GM23248 (cell line): ENCODE data around the gene PON3. TPM values are rescaled to one million over a fixed set of nuclear protein-coding genes. Genes with fewer than 3 reads are reported as not detected.

Experiments
- DNase-seq: peaks from one replicate; pipeline ENCODE4 v3.0.0-alpha.2; 2015
- H2AFZ ChIP-seq: fragments of 200-600 bp; sonication (generic); 2 replicates; pipeline ENCODE4 v1.6.1; 2016; ENCODE audit warnings: antibody characterized with exemption
- H3F3A ChIP-seq: fragments of 200-600 bp; sonication (generic); 2 replicates; pipeline ENCODE4 v1.6.1; 2016; ENCODE audit warnings: mild to moderate bottlenecking, antibody characterized with exemption, mixed run types; ENCODE audit not compliant: insufficient read depth
- H3K27ac ChIP-seq: fragments of 200-600 bp; sonication (generic); 2 replicates; pipeline ENCODE4 v1.5.1; 2016; ENCODE audit warnings: mild to moderate bottlenecking
- H3K27me3 ChIP-seq: fragments of 200-600 bp; sonication (generic); replicated peaks from 2 replicates; pipeline ENCODE4 v1.6.1; 2016; ENCODE audit warnings: mild to moderate bottlenecking; ENCODE audit not compliant: insufficient read depth
- H3K36me3 ChIP-seq: fragments of 200-600 bp; sonication (generic); 2 replicates; pipeline ENCODE4 v1.6.1; 2016; ENCODE audit warnings: low read depth, mild to moderate bottlenecking
- H3K4me1 ChIP-seq: fragments of 200-600 bp; sonication (generic); 2 replicates; pipeline ENCODE4 v1.6.1; 2016; ENCODE audit warnings: mild to moderate bottlenecking; ENCODE audit not compliant: insufficient read depth
- H3K4me2 ChIP-seq: fragments of 200-600 bp; sonication (generic); one replicate; pipeline ENCODE4 v1.6.1; 2016; ENCODE audit warnings: mild to moderate bottlenecking; ENCODE audit not compliant: unreplicated experiment
- H3K4me3 ChIP-seq: fragments of 200-600 bp; sonication (generic); 2 replicates; pipeline ENCODE4 v1.5.1; 2016; ENCODE audit warnings: mild to moderate bottlenecking
- H3K79me2 ChIP-seq: fragments of 200-600 bp; sonication (generic); 2 replicates; pipeline ENCODE4 v1.6.1; 2016; ENCODE audit warnings: mild to moderate bottlenecking; ENCODE audit not compliant: insufficient read depth
- H3K9ac ChIP-seq: fragments of 200-600 bp; sonication (generic); 2 replicates; pipeline ENCODE4 v1.6.1; 2016; ENCODE audit warnings: mild to moderate bottlenecking
- H3K9me2 ChIP-seq: fragments of 200-600 bp; sonication (generic); 2 replicates; pipeline ENCODE4 v1.6.1; 2016; ENCODE audit warnings: mixed run types, mild to moderate bottlenecking, moderate library complexity; ENCODE audit not compliant: insufficient read depth
- H3K9me3 ChIP-seq: fragments of 200-600 bp; sonication (generic); one replicate; pipeline ENCODE4 v1.6.1; 2017; ENCODE audit warnings: low read depth
- H4K20me1 ChIP-seq: fragments of 200-600 bp; sonication (generic); 2 replicates; pipeline ENCODE4 v1.6.0; 2016; ENCODE audit not compliant: insufficient read depth
- EZH2 ChIP-seq: fragments of 200-600 bp; sonication (generic); IDR thresholded peaks from 2 replicates; pipeline ENCODE4 v1.6.1; 2018; ENCODE audit warnings: antibody characterized with exemption, mild to moderate bottlenecking; ENCODE audit not compliant: insufficient read depth, poor library complexity, severe bottlenecking
- EZH2phosphoT487 ChIP-seq: fragments of 200-600 bp; sonication (generic); IDR thresholded peaks from 2 replicates; pipeline ENCODE4 v1.6.1; 2018; ENCODE audit warnings: antibody characterized with exemption, moderate library complexity, mild to moderate bottlenecking, low read depth; ENCODE audit not compliant: insufficient read depth
- WGBS, 2 experiments: methylation state at CpG; one replicate each; pipeline ENCODE4 v1.1.6; 2015 to 2017; ENCODE audit warnings: low lambda C conversion rate in 2 of 2, low coverage in 1 of 2; ENCODE audit errors: missing lambda C conversion rate in 2 of 2; 5-methylcytosine and 5-hydroxymethylcytosine counted together
- in situ Hi-C: fragments of 300-500 bp; cut with MboI; formaldehyde crosslinking; loops from 2 replicates; pipeline ENCODE4 v1.15.0; 2020
- polyA plus RNA-seq: library from polyadenylated mRNA; unstranded; fragments of >200 nt; fragmentation: Nextera tagmentation; extraction: Ambion mirVana; gene quantifications from 2 replicates; pipeline ENCODE4 v1.2.1, GENCODE V29; 2016
- total RNA-seq: library from RNA; depleted of rRNA; stranded (reverse); fragments of >200 nt; shearing (Covaris generic); gene quantifications from 2 replicates; pipeline ENCODE4 v1.2.3, GENCODE V29; 2014

PON3 gene
- total and polyA plus RNA-seq, 2 experiments from 2014 or later, result not detected

DNA sequence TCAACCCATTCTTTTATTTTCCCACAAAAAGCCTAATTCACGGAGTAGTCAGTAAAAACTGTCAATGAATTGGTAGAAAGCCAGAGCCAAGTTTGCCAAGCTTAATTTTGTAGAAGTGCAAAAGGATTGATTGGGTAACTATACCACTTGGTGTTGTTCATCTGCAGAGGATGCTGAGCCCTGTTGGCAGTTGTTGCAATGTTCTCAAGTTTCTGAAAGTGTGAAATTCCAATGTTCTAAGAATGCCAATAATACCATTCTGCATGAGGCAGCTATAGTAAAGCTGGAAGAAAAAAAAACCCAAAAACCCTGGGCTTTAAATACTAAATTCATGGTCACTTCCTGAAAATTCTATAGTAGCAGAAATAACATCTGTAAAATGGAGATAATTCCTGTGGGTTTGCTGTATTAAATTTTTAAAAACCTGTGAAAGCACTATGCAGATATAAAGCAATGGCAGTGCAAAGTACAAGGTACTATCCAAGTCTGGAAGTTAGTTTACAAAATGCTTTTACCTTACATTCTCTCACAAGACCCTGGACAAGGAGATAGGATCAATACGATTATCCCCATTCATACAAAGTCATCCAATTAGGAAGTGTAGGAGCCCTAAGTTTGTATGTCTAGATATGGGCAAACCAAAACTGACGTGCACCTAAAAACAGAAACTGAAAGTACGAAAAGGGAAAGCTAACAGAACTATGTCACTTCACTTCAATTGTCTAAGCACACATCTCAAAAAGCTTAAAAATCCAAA, 65.8 kb downstream of the PON3 start:
- Histone ChIP-seq H3K27me3 (0 out of 2 replicates have a peak, but pooled peaks cover 3% of the 10 kb centered on the region), H2AFZ (peak overlapping the region; percentile 69), H3F3A (peaks cover 25% of the 10 kb centered on the region), H3K4me2 (peak overlapping the region; percentile 66), H3K4me1 (peaks cover 27% of the 10 kb centered on the region), H3K9ac (no peak overlapping the region), H3K9me3 (no peaks in the 10 kb centered on the region), H3K79me2 (no peaks in the 10 kb centered on the region), H4K20me1 (no peaks in the 10 kb centered on the region), H3K27ac (no peak overlapping the region), H3K9me2 (no peaks in the 10 kb centered on the region), H3K36me3 (no peaks in the 10 kb centered on the region), H3K4me3 (peak overlapping the region; percentile 57)
- in situ Hi-C loops, result no loop called here
- TF ChIP-seq EZH2 (no peak), EZH2phosphoT487 (no peak)
- peak; percentile 63 for DNase-seq
- WGBS, 2 experiments, result 3 to 4% methylated on average over 4 of the region's 4 CpGs

- H3K9me3 ChIP-seq, result no peaks in the 10 kb centered on the region
- H3K36me3 ChIP-seq, result no peaks in the 10 kb centered on the region
- no peak overlapping the region for H3K4me2 ChIP-seq
- no peaks in the 10 kb centered on the region for H4K20me1 ChIP-seq
- H3K79me2 ChIP-seq, result no peaks in the 10 kb centered on the region
- peaks cover 4% of the 10 kb centered on the region; the same call in 1 of the 2 replicates for H3F3A ChIP-seq
- TF ChIP-seq EZH2phosphoT487 (no peak), EZH2 (no peak)
- H3K9ac ChIP-seq, result no peak overlapping the region
- DNase-seq, result peak; percentile 7
- no peak overlapping the region for H2AFZ ChIP-seq
- in situ Hi-C loops, result no loop called here
- no peaks in the 10 kb centered on the region for H3K9me2 ChIP-seq
- H3K4me3 ChIP-seq, result no peak overlapping the region
- H3K27ac ChIP-seq, result no peak overlapping the region
- peaks cover 14% of the 10 kb centered on the region for H3K4me1 ChIP-seq
- 74% methylated on average over 3 of the region's 3 CpGs for WGBS, 2 experiments
- H3K27me3 ChIP-seq, result peaks cover 3% of the 10 kb centered on the region
Observed at GRCh38 chr7:95327356-95327755, 68.8 kb downstream of the PON3 start.

- Histone ChIP-seq H2AFZ (no peak within 1 kb of the TSS), H3K4me3 (no peak within 1 kb of the TSS), H3K4me1 (no peaks in the 10 kb centered on the region), H3K9me3 (no peaks in the 10 kb centered on the region), H3K9me2 (no peaks in the 10 kb centered on the region), H3K4me2 (no peak within 1 kb of the TSS), H3K27me3 (peaks cover 3% of the 10 kb centered on the region), H3K9ac (no peak within 1 kb of the TSS), H3K36me3 (no peaks in the 10 kb centered on the region), H3K79me2 (no peaks in the 10 kb centered on the region), H3K27ac (no peak within 1 kb of the TSS), H4K20me1 (no peaks in the 10 kb centered on the region), H3F3A (no peaks in the 10 kb centered on the region)
- in situ Hi-C loops, result no loop called here
- no peak for DNase-seq
- no peak for TF ChIP-seq EZH2
- TF ChIP-seq EZH2phosphoT487, result no peak
- WGBS, 2 experiments, result 11 to 12% methylated on average over 17 to 20 of the region's 20 CpGs
Observed at GRCh38 chr7:95324431-95324830, 71.7 kb downstream of the PON3 start, which contains the start of gene PON1. TSS of gene PON1 (minus strand) at chr7:95324532. CDS start at chr7:95324475, 57 bp downstream.

- Histone ChIP-seq H3K9me3 (no peaks in the 10 kb centered on the region), H3K27ac (no peak overlapping the region), H3F3A (no peaks in the 10 kb centered on the region), H3K4me2 (no peak overlapping the region), H4K20me1 (no peaks in the 10 kb centered on the region), H2AFZ (no peak overlapping the region), H3K4me3 (no peak overlapping the region), H3K79me2 (no peaks in the 10 kb centered on the region), H3K9me2 (no peaks in the 10 kb centered on the region), H3K4me1 (no peaks in the 10 kb centered on the region), H3K9ac (no peak overlapping the region), H3K36me3 (no peaks in the 10 kb centered on the region), H3K27me3 (peaks cover 3% of the 10 kb centered on the region)
- 53 to 82% methylated on average over 6 to 9 of the region's 9 CpGs for WGBS, 2 experiments
- in situ Hi-C loops, result no loop called here
- DNase-seq, result no peak
- TF ChIP-seq EZH2phosphoT487, result no peak
- no peak for TF ChIP-seq EZH2
Observed at GRCh38 chr7:95323410-95324129, 72.6 kb downstream of the PON3 start.
